DMS153 treated with DMSO at 0.1 percent for 48 hours (cell line): ENCODE measurements around the gene NR1H2.
"Not testable (repeated sequence)": the region's sequence is repeated elsewhere in the genome, so short reads cannot be mapped to it uniquely, and the experiment has no call there.

ENCODE experiments used
- DNase-seq: peaks from one replicate; lab custom pipeline; 2025; ENCODE audit not compliant: unreplicated experiment; lab: John Stamatoyannopoulos, UW

Gene NR1H2

GRCh38 chr19:50376166-50377050 lies at the start of gene NR1H2:
Gene NR1H2 (plus strand): TSS chr19:50376457. CDS start chr19:50377606, 1,149 bp downstream.
- peak; percentile 90 for DNase-seq

DNA sequence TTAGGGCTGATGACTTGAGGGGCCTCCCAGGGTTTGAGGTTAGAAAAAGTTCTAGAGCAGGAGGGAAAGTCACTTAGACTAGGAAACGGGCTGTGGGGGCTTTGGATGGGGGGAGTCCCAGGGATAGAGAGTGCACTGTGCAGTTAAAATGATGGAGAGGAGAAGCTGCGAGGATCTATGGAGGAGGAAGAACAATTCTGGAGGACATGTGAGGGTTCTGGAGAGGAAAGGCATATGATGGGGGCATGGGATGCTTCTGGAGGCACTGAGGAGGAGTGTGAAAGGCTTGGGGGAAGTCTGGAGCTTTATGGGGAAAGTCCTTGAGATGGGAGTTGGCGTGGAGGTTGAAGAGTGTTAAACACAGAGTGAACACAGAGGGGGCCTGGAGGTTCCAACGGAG lies 49.2 kb upstream of the NR1H2 start:
- no peak for DNase-seq

DNA sequence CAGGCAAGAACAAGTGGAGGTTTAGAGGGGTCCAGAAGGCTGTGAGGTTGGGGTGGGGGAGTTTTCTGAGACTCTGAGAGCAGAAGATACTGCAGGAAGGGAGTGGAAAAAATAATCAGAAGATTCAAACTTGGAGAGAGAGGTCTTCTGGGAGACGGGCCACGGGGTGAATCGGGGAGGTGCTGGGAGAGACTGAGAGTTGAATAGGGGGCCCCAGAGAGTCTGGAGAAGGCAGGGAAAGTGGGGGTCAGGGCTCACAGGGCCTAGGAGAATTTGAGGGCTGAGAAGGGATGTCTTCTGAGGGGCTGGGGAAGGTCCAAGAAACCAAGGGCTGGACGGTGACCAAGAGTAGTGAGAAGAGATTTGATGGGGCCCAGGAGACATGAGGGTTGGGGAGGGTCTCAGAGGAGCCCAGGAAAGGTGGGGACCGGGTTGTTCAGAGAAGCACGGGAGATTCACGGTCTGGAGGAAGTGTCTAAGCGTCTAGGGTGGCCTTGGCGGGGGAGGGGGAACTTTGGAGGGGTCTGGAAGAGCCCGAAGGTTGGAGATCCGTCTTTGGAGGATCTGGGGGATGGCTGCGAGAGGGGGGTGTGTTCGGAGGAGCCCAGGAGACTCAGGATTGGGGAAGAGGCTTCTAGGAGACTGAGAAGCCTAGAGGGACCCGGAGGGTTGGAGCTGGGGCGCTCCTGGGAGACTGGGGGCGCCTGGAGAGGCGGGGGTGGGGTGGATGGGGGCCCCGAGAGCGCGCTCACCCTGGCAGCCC lies 48.6 kb upstream of the NR1H2 start:
- DNase-seq = no peak

DNA sequence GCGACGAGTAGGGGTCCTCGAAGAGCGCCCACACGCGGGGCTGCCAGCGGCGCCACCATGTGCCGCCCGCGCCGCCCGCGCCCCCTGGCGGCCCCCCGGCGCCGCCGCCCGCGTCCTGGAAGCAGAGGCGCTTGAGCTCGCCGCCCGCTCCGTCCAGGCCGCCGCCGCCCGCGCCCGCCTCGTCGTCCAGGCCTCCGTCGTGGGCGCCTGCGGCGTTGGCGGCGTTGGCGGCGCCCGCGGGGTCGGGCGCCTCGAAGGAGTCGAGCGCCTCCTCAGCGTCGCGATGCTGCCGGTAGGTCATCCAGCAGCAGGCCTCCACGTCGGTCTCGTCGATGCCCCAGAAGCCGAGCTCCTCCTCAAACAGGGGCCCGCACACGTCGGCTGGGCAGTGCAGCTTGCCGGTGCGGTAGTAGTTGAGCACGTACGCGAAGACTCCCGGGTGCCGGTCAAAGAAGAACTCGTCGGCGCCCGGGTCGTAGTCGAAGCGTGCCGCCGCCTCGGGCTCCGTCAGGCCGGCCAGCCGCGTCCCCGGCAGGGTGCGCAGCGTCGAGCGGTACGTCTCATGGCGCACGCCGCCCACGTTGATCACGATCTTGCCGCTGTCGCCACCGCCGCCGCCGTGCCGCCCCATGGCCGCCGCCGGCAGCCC lies 47.9 kb upstream of the NR1H2 start:
- no peak for DNase-seq

DNA sequence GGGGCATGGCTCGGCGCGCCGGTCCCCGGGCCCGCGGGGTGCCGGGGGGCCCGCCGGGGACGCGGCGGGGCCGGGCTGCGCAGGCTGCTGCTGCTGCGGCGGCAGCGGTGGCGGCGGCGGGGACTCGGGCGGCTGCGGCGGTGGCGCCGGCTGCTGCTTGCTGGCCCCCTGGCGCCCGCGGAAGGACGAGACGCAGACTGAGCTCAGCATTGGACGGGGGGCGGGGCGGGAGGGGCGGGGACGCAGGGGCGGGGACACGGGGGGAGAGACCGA lies 47.4 kb upstream of the NR1H2 start:
- DNase-seq = no peak

DNA sequence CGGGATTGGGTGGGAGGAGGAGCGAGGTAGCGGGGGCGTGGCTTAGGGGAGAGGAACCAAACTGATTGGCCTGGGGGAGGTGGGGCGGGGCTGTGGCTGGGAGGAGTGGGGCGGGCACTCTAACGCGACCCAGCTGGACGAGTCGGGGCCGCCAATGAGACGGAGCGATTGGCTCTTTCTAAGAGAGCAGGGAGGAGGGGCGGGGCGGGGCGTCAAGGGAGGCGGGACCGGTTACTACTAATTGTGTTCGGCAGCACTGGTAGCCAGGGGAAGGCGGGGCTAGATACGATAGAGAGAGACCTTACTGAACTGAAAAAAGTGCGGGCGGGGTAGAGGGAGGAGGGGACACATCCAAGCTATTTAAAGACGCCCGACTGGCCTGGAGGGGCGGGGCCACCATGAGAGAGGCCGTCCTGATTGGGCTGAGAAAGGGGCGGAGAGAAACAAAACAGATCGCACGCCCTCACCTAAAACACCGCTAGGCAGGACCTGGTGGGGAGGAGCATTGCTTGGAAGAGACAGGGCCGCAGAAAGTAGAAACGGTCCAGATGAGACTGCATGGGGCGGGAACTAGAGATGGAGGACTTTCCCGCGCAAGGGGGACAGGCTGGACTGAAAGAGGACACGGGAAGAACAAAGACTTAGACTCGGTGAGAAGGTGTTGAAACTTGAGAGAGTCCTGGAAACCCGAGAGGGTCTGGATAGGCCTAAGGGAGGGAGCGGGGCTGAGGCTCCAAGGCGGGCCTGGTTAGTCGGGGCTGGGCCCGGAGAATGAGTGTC lies 46.9 kb upstream of the NR1H2 start, which contains the start of gene KCNC3:
Gene KCNC3, minus strand, starts transcription at position 232 of the 780 bp plus-strand sequence. CDS start 295 bp downstream, outside the sequence.
- peak; percentile 99 for DNase-seq

DNA sequence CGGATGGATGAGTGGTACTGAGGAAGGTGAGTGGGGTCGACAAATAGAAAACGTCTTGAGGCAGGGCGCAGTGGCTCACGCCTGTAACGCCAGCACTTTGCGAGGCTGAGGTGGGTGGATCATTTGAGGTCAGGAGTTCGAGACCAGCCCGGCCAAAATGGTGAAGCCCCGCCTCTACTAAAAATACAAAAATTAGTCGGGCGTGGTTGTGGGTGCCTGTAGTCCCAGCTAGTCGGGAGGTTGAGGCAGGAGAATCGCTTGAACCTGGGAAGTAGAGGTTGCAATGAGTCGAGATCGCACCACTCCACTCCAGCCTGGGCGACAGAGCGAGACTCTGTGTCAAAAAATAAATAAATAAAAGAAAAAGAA lies 46.3 kb upstream of the NR1H2 start:
- not testable (repeated sequence) for DNase-seq

GRCh38 chr19:50330365-50331078 lies 45.7 kb upstream of the NR1H2 start:
- peak; percentile 86 for DNase-seq

- no peak for DNase-seq
These were observed 44.9 kb upstream of the NR1H2 start for GRCh38 chr19:50331221-50331993.

- DNase-seq = no peak
These were observed 44.3 kb upstream of the NR1H2 start for GRCh38 chr19:50331994-50332243.

GRCh38 chr19:50332244-50333038 lies 43.8 kb upstream of the NR1H2 start:
- no peak for DNase-seq

GRCh38 chr19:50333235-50333736 lies 43.0 kb upstream of the NR1H2 start:
- DNase-seq = peak; percentile 97

DNA sequence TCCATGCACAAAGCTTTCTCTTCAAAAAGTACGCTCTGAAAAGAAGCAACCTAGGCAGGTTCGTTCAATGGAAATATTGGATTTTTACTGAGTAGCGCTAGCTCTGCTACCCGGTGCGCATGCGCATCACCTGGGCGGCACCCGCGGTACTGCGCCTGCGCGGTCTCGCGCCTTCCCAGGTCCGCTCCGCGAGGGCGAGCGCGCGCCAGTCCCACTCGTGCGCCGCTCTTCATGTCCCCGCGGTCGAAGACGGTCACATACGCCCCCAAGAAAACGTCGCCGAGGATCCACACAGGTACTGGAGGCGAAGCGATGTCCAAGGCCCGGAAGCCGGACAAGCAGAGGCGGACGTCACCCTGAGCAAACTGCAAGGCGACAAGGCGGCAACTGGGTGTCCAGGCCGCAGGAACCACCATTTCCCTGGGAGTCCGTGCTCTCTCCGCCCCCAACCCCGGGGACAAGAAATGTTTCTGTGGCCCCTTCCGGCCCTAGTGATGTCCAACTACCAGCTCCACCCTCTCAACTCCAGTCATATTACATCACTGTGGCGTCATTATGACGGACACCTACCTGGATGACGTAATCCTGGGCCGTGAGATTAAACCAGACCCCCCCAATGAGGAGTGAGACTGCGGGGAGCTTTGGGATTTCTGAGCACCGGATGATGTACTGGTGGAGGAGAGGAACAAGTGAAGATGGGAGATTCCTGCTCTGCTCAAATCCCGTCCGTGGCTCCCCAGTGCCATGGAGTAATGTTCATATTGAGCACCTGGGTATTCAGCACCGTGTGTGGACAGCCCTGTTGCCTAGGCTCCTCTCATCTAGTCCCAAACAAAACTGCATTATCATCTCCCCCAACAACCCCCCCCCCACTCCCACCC lies 42.3 kb upstream of the NR1H2 start:
- peak; percentile 97 for DNase-seq

- DNase-seq = no peak
These were observed 41.4 kb upstream of the NR1H2 start for GRCh38 chr19:50334741-50335421.

GRCh38 chr19:50337031-50337430 lies 39.2 kb upstream of the NR1H2 start:
- DNase-seq = not testable (repeated sequence)

DNA sequence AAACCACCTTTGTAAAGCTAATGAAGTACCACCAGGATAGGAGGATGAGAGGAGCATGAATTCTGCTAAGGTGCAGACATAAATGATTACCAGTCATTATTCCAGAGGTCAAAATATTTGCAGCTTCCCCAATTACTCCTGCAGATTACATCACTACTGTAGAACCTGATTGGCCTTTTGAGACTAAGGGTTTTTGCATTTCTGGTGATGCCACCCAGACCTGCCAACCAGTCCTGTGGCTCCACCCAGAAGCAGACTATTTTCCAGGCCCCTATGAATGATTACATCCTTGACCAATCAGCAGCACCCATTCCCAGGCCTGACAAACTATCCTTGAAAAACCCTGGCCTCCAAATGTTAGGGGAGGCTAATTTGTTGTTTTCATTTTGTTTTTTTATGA lies 35.9 kb upstream of the NR1H2 start:
- DNase-seq = no peak

DNA sequence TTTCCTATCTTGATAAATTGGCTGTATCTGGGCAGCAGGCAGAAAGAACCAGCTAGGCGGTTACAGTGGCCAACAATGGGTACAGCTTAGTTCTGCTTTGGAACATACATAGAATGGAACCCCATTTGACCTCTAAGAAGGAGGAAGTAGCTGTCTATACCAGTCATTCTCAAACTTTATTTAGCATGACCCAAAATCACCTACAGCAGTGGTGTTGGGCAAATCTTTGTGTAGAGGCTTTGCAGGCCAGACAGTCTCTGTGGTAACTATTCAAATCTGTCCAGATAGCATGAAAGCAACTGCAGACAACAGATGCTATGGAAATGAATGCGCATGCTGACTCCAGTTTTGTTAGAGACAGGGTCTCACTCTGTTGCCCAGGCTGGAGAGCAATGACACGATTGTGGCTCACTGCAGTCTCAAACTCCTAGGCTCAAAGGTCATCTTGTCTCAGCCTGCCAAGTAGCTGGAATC lies 35.1 kb upstream of the NR1H2 start:
- no peak for DNase-seq
